Choroid plexus epithelial cell (primary cell): ENCODE results near the gene BCL2.
"Not testable (repeated sequence)": the region's sequence is repeated elsewhere in the genome, so short reads cannot be mapped to it uniquely, and the experiment has no call there.

Source experiments
- DNase-seq: peaks from one replicate; pipeline ENCODE4 v3.0.0-alpha.2; 2010; ENCODE audit warnings: low read depth
- H3K4me3 ChIP-seq: 2 replicates; pipeline ENCODE4 v1.5.1; 2011; ENCODE audit warnings: low read depth, mild to moderate bottlenecking, control low read depth, low read length, moderate library complexity
- TF ChIP-seq, protein P1 (sequence below): conservative IDR thresholded peaks from 2 replicates; pipeline ENCODE4 v1.5.1; 2011; ENCODE audit warnings: low read depth, mild to moderate bottlenecking, control low read depth, inconsistent platforms, low read length, moderate library complexity

The BCL2 gene

DNA sequence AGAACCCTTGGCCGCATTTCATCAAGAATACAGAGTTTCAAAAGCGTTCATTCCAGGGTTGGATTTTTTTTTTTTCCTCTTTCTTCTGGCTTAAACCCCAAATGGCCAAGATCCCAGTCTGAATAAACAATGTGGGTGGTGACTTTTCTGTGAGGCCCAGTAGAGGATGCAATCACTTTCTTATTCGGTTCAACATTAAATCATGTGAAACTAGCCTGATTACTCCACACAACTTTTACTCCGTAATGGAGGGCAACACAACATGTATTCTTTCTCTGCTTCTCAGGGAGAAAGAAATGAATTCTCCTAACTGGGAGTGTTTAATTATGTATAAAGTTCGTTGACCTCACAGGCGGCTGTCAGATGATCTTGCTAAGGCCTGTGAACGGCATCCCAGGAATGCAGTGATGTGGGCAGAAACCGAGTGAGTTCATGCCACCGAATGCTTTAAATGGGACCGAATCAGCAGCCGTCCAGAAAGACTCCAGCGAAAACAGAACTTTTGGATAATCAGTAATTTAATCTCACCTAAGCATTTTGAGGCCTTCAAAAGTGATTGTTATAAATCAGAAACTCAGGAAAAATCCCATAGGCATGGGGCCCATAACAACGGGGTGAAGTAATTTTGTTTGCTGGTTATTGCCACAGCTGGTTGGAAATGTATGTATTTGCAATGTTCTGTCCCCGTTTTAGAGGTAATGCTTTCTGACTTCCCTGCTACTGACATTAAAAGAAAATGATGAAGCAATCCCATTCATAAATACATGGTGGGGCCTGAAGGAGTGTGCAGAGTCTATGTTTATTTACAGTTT lies 81.5 kb downstream of the BCL2 start:
- H3K4me3 ChIP-seq, result peak overlapping the region; percentile 1
- DNase-seq, result peak; percentile 97
- TF ChIP-seq, protein P1, sequence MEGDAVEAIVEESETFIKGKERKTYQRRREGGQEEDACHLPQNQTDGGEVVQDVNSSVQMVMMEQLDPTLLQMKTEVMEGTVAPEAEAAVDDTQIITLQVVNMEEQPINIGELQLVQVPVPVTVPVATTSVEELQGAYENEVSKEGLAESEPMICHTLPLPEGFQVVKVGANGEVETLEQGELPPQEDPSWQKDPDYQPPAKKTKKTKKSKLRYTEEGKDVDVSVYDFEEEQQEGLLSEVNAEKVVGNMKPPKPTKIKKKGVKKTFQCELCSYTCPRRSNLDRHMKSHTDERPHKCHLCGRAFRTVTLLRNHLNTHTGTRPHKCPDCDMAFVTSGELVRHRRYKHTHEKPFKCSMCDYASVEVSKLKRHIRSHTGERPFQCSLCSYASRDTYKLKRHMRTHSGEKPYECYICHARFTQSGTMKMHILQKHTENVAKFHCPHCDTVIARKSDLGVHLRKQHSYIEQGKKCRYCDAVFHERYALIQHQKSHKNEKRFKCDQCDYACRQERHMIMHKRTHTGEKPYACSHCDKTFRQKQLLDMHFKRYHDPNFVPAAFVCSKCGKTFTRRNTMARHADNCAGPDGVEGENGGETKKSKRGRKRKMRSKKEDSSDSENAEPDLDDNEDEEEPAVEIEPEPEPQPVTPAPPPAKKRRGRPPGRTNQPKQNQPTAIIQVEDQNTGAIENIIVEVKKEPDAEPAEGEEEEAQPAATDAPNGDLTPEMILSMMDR, result peak; percentile 5

DNA sequence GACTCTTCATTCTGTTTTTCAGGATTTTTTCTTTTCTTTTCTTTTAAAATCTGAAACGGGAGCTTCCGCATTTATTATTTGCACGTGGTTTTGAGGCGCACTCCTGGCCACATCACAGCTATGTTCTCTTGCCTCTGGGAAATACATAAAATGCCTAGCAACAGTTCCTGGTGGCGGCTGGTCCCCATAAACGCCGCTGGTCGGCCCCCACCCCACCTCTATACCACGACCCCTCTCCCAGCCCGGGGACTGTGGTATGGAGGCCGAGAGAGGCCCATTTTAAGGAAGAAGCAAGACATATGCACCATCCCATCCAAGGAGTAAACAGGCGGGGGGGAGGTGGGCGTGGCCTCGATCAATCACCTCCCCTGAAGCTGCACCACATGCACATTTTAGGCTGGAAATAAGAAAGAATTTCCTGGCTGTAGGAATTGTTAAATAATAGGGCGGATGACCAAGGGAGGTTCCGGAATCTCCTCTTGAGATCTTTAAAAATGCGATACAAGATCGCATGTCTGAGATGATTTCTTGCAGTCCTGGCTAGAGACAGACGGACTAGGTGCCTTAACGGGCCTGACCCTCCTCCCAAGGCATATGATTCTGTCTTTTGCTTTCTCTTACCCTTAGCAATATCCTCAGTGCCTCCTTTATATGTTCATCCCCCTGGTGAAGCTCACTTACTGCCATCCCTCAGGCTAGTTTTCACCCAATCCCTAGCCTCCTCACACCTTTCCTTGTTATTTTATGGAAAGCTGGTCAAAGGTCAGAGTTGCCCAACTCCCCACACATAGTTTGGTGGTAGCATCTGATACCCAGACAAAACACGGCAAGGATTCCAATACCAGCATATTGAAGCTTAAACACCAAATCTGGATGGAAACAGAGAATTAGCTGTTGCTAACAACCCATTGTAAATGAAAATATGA lies 82.4 kb downstream of the BCL2 start:
- no peak for DNase-seq
- TF ChIP-seq, protein P1, result no peak
- H3K4me3 ChIP-seq, result no peak overlapping the region

DNA sequence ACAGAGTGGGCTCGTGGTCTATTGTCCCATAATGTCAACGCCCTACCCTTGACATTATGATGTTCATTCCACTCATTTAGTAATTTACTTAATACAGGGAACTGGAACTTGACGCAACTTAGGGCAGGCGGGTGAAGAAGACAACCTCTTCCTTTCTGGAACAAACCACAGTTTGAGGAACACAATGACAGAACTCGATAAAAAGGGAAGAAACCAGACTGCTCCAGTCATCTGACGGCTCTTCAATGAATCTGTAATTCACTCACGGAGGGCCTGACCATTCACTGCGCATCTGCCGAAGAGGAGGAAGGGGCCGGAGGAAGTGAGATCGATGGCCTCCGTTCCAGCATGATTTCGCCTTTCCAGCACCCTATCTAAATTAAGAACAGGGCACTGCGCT lies 83.2 kb downstream of the BCL2 start:
- TF ChIP-seq, protein P1, result no peak
- DNase-seq, result no peak
- H3K4me3 ChIP-seq, result no peak overlapping the region

DNA sequence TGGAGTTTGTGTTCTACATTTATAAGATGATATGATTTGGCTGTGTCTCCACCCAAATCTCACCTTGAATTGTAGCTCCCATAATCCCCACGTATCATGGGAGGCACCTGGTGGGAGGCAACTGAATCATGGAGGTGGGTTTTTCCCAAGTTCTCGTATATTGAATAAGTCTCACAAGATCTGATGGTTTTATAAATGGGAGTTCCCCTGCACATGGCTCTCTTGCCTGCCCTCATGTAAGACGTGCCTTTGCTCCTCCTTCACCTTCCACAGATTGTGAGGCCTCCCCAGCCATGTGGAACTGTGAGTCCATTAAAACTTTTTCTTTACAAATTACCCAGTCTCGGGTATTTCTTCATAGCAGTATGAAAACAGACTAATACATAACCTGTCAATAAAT lies 83.6 kb downstream of the BCL2 start:
- not testable (repeated sequence) for H3K4me3 ChIP-seq

DNA sequence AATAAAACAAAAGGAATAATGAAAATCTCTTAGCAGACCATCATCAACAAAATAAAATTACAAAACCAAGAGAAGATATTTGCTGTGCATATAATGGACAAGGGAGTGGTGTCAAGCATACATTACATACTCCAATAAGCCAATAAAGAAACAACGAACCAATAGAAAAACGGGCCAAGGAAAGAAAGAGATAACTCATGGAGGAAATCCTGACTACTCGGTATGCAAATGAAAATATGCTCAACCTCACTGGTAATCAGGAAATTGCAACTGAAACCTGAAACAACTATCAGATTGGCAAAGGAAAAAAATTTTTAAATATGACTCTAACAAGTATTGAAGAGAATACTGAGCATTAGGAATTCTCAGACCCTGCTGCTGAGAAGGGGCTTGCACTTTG lies 84.7 kb downstream of the BCL2 start:
- H3K4me3 ChIP-seq, result no peak overlapping the region
- TF ChIP-seq, protein P1, result no peak
- no peak for DNase-seq

More for the DNA sequence above, 83.6 kb downstream of the BCL2 start:
- not testable (repeated sequence) for DNase-seq

DNA sequence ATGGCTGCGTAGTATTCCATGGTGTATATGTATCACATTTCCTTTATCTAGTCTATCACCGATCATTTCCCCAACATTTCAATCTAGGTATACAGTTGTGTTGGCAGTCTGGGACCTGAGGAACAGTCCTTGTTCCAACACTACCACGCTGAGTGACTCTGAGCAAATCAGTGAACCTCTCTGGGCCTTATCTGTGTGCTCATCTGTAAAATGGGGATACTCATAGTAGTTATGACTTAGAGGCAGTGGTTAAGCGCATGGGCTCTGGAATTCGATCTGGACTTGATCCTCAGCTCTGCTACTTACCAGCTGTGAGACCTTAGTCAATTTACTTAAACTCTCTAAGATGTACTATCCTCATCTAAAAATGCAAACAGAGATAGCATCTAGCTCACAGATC lies 85.1 kb downstream of the BCL2 start:
- H3K4me3 ChIP-seq, result no peak overlapping the region
- TF ChIP-seq, protein P1, result no peak
- DNase-seq, result no peak

DNA sequence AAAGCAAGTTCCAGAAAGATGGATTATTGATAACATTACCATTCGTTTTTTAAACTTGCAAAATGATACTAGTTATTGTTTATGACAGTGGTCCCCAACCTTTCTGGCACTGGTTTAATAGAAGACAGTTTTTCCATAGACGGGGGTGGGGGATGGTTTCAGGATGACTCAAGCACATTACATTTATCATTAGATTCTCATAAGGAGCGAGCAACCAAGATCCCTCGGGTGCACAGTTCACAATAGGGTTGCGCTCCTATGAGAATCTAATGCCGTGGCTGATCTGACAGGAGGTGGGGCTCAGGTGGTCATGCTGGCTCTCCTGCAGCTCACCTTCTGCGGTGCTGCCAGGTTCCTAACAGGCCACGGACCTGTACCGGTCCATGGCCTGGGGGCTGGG lies 86.2 kb downstream of the BCL2 start:
- DNase-seq, result no peak
- H3K4me3 ChIP-seq, result no peak overlapping the region
- TF ChIP-seq, protein P1, result no peak
